Hematopoietic multipotent progenitor cell treated with erythropoietin and hydrocortisone succinate and interleukin-3 and kit ligand, for 6 days (in vitro differentiated cells): ENCODE results near the gene TCF15.

Experiments
- DNase-seq: peaks from one replicate; pipeline ENCODE4 v3.0.0-alpha.2; 2015

TCF15 gene

GRCh38 chr20:641516-641875 is 31.4 kb upstream of the TCF15 start:
- DNase-seq = no peak

- DNase-seq = no peak
These were observed 30.8 kb upstream of the TCF15 start for GRCh38 chr20:640674-641515.

GRCh38 chr20:638579-638978 is 28.5 kb upstream of the TCF15 start:
- no peak for DNase-seq

- DNase-seq = no peak
These were observed 27.4 kb upstream of the TCF15 start for GRCh38 chr20:637559-637958.

- no peak for DNase-seq
These were observed 25.8 kb upstream of the TCF15 start for GRCh38 chr20:635893-636338.

- DNase-seq = no peak
These were observed 25.2 kb upstream of the TCF15 start for GRCh38 chr20:635028-635892.

GRCh38 chr20:634148-634925 is 24.2 kb upstream of the TCF15 start:
- no peak for DNase-seq

GRCh38 chr20:631101-631500 is 21.0 kb upstream of the TCF15 start:
- DNase-seq = no peak

- no peak for DNase-seq
These were observed 16.5 kb upstream of the TCF15 start for GRCh38 chr20:626579-626978.

- peak; percentile 57 for DNase-seq
These were observed 15.3 kb upstream of the TCF15 start for GRCh38 chr20:625360-625932.

- no peak for DNase-seq
These were observed 13.6 kb upstream of the TCF15 start for GRCh38 chr20:623704-624103.

- DNase-seq = no peak
These were observed 12.9 kb upstream of the TCF15 start for GRCh38 chr20:623021-623420.

GRCh38 chr20:622161-622560 is 12.1 kb upstream of the TCF15 start:
- no peak for DNase-seq

GRCh38 chr20:621125-621756 is 11.1 kb upstream of the TCF15 start:
- no peak for DNase-seq

GRCh38 chr20:620246-620645 is 10.1 kb upstream of the TCF15 start:
- no peak for DNase-seq

- no peak for DNase-seq
These were observed 8.9 kb upstream of the TCF15 start for GRCh38 chr20:618980-619379.

GRCh38 chr20:617934-618690 is 8.0 kb upstream of the TCF15 start:
- DNase-seq = no peak

- DNase-seq = peak; percentile 33
These were observed 5.4 kb upstream of the TCF15 start for GRCh38 chr20:615514-615913.

- DNase-seq = no peak
These were observed 1.7 kb upstream of the TCF15 start for GRCh38 chr20:611843-612185.

GRCh38 chr20:611047-611842 is 1.1 kb upstream of the TCF15 start:
- no peak for DNase-seq
